ENCODE results near the gene PPM1L.

DNA sequence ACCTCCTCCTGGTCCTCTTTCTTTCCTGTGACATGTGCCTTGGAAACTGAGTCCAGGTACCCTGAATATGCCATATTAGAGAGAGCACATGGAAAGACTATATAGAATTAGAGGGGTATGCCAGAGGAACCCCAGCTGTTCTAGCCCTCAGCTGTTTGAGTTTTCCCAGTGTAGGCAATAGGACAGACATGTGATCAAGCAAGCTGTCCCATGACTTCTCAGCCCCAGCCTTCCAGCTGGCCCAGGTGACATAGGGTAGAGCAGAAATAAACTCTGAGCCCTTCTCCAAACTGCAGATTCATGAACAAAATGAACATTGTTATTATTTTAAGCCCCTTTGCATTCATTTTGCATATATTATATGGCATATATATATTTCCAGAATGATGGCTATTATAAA lies 118.7 kb downstream of the PPM1L start:
- TF ChIP-seq, protein P1, sequence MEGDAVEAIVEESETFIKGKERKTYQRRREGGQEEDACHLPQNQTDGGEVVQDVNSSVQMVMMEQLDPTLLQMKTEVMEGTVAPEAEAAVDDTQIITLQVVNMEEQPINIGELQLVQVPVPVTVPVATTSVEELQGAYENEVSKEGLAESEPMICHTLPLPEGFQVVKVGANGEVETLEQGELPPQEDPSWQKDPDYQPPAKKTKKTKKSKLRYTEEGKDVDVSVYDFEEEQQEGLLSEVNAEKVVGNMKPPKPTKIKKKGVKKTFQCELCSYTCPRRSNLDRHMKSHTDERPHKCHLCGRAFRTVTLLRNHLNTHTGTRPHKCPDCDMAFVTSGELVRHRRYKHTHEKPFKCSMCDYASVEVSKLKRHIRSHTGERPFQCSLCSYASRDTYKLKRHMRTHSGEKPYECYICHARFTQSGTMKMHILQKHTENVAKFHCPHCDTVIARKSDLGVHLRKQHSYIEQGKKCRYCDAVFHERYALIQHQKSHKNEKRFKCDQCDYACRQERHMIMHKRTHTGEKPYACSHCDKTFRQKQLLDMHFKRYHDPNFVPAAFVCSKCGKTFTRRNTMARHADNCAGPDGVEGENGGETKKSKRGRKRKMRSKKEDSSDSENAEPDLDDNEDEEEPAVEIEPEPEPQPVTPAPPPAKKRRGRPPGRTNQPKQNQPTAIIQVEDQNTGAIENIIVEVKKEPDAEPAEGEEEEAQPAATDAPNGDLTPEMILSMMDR (IDR thresholded peaks at IDR 0.05 in 2 of 3, conservative IDR thresholded peaks at IDR 0.05 in 1 of 3; ENCODE audit: borderline replicate concordance in 1 of 3, insufficient read depth in 1 of 3, low read depth in 2 of 3, low read length in 2 of 3): no peak
- TF ChIP-seq EZH2 (IDR thresholded peaks at IDR 0.05) (no peak), ZFX (IDR thresholded peaks at IDR 0.05) (no peak), POLR2A (IDR thresholded peaks at IDR 0.05; ENCODE audit: borderline replicate concordance, extremely low read depth, insufficient read depth, insufficient read length) (no peak), EGR1 (IDR thresholded peaks at IDR 0.05; ENCODE audit: low read depth) (no peak), RAD21 (IDR thresholded peaks at IDR 0.05; ENCODE audit: low read depth) (no peak), CEBPB (IDR thresholded peaks at IDR 0.05; ENCODE audit: low read depth) (no peak), EZH2phosphoT487 (IDR thresholded peaks at IDR 0.05; ENCODE audit: borderline replicate concordance) (no peak), POLR2AphosphoS5 (IDR thresholded peaks at IDR 0.05; ENCODE audit: low read depth, low read length) (no peak)
- TF ChIP-seq, protein P2, sequence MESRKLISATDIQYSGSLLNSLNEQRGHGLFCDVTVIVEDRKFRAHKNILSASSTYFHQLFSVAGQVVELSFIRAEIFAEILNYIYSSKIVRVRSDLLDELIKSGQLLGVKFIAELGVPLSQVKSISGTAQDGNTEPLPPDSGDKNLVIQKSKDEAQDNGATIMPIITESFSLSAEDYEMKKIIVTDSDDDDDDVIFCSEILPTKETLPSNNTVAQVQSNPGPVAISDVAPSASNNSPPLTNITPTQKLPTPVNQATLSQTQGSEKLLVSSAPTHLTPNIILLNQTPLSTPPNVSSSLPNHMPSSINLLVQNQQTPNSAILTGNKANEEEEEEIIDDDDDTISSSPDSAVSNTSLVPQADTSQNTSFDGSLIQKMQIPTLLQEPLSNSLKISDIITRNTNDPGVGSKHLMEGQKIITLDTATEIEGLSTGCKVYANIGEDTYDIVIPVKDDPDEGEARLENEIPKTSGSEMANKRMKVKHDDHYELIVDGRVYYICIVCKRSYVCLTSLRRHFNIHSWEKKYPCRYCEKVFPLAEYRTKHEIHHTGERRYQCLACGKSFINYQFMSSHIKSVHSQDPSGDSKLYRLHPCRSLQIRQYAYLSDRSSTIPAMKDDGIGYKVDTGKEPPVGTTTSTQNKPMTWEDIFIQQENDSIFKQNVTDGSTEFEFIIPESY (IDR thresholded peaks at IDR 0.05; ENCODE audit: extremely low read depth, insufficient replicate concordance, low read length): no peak
- TF ChIP-seq, protein P3, sequence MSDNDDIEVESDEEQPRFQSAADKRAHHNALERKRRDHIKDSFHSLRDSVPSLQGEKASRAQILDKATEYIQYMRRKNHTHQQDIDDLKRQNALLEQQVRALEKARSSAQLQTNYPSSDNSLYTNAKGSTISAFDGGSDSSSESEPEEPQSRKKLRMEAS (IDR thresholded peaks at IDR 0.05): no peak

Measured in HCT116 (cell line).